SK-N-SH (cell line): ENCODE results near the gene CLIC1. TPM values are rescaled to one million over a fixed set of nuclear protein-coding genes. Genes with fewer than 3 reads are reported as not detected.
A peak's percentile ranks its signal among the peaks of the same experiment; 100 is the strongest.

Source experiments
- CTCF ChIA-PET: fragments of 300-600, 350-600 bp; formaldehyde crosslinking; extraction: SDS; loops from one replicate; lab custom pipeline; 2021; lab: Yijun Ruan, JAX
- POLR2A ChIA-PET: fragments of 350-600 bp; sonication (Branson Sonifier 250); formaldehyde crosslinking; extraction: SDS; loops from one replicate; lab custom pipeline; 2020; ENCODE audit warnings: antibody characterized with exemption, inconsistent platforms; lab: Yijun Ruan, JAX
- DNase-seq: peaks from one replicate; pipeline ENCODE4 v3.0.0; 2012
- H2AFZ ChIP-seq: fragments of 200-600 bp; sonication (generic); 2 replicates; pipeline ENCODE4 v1.8.1; 2016; ENCODE audit warnings: antibody characterized with exemption, mild to moderate bottlenecking, low read depth
- H3F3A ChIP-seq: fragments of 200-600 bp; sonication (generic); replicated peaks from 2 replicates; pipeline ENCODE3; 2016; ENCODE audit warnings: antibody characterized with exemption, mild to moderate bottlenecking; ENCODE audit not compliant: insufficient read depth
- H3K27ac ChIP-seq, 2 experiments: fragments of 200-500 bp in 1 of 2; fragments of 200-600 bp in 1 of 2; sonication (Bioruptor generic) in 1 of 2; sonication (generic), shearing (Covaris generic) in 1 of 2; 2 replicates each; pipeline versions ENCODE4 v1.5.1 to v1.6.1; 2014 to 2016; ENCODE audit warnings: low read depth in 2 of 2, inconsistent platforms in 1 of 2, low read length in 1 of 2, mild to moderate bottlenecking in 1 of 2, mixed read lengths in 1 of 2
- H3K27me3 ChIP-seq: fragments of 200-600 bp; sonication (generic), shearing (Covaris generic); 2 replicates; pipeline ENCODE4 v1.6.1; 2016; ENCODE audit warnings: mixed run types; ENCODE audit not compliant: insufficient read depth
- H3K36me3 ChIP-seq, 2 experiments: fragments of 200-500 bp in 1 of 2; fragments of 200-600 bp in 1 of 2; sonication (Bioruptor generic) in 1 of 2; sonication (generic) in 1 of 2; replicated peaks in 1 of 2; 2 replicates each; pipeline versions ENCODE3 to v1.5.1; 2014 to 2016; ENCODE audit warnings: low read length in 1 of 2, mild to moderate bottlenecking in 1 of 2; ENCODE audit not compliant: insufficient read depth in 2 of 2, control insufficient read depth in 1 of 2
- H3K4me1 ChIP-seq, 2 experiments: fragments of 200-500 bp in 1 of 2; fragments of 200-600 bp in 1 of 2; sonication (Bioruptor generic) in 1 of 2; sonication (generic), shearing (Covaris generic) in 1 of 2; 2 replicates each; pipeline versions ENCODE4 v1.5.1 to v1.6.1; 2014 to 2016; ENCODE audit warnings: low read depth in 1 of 2, low read length in 1 of 2, mixed run types in 1 of 2; ENCODE audit not compliant: insufficient read depth in 2 of 2, control insufficient read depth in 1 of 2
- H3K4me2 ChIP-seq: fragments of 200-600 bp; sonication (generic), shearing (Covaris generic); 2 replicates; pipeline ENCODE4 v1.6.1; 2017; ENCODE audit warnings: mixed run types
- H3K4me3 ChIP-seq, 2 experiments: fragments of 200-500 bp in 1 of 2; fragments of 200-600 bp in 1 of 2; sonication (Bioruptor generic) in 1 of 2; sonication (generic), shearing (Covaris generic) in 1 of 2; 2 replicates each; pipeline versions ENCODE4 v1.5.1 to v1.8.1; 2014 to 2016; ENCODE audit warnings: low read depth in 2 of 2, inconsistent platforms in 1 of 2, low read length in 1 of 2, mild to moderate bottlenecking in 1 of 2, mixed read lengths in 1 of 2, moderate library complexity in 1 of 2
- H3K79me2 ChIP-seq: fragments of 200-600 bp; sonication (generic); 2 replicates; pipeline ENCODE4 v1.8.1; 2017; ENCODE audit warnings: mild to moderate bottlenecking; ENCODE audit not compliant: insufficient read depth
- H3K9ac ChIP-seq: fragments of 200-600 bp; sonication (generic); 2 replicates; pipeline ENCODE4 v1.6.1; 2017; ENCODE audit warnings: mixed run types
- H3K9me2 ChIP-seq: fragments of 200-600 bp; sonication (generic); 2 replicates; pipeline ENCODE4 v1.6.1; 2017; ENCODE audit warnings: mixed run types
- H3K9me3 ChIP-seq: fragments of 200-600 bp; sonication (generic); 2 replicates; pipeline ENCODE4 v1.6.1; 2017; ENCODE audit warnings: mixed run types, mild to moderate bottlenecking, moderate library complexity
- H4K20me1 ChIP-seq: fragments of 200-600 bp; sonication (generic); 2 replicates; pipeline ENCODE4 v1.6.1; 2017; ENCODE audit warnings: mild to moderate bottlenecking, mixed run types; ENCODE audit not compliant: insufficient read depth
- CHD2 ChIP-seq: fragments of 150-350 bp; IDR thresholded peaks from 2 replicates; pipeline ENCODE4 v1.6.1; 2018; ENCODE audit warnings: low read length; ENCODE audit not compliant: partially characterized antibody
- EP300 ChIP-seq, 2 experiments: IDR thresholded peaks; 2 replicates each; pipeline versions ENCODE4 v1.4.0 to v1.6.1; 2012; ENCODE audit warnings: borderline replicate concordance in 1 of 2, low read depth in 1 of 2, low read length in 1 of 2
- EZH2phosphoT487 ChIP-seq: fragments of 200-600 bp; sonication (generic); IDR thresholded peaks from 2 replicates; pipeline ENCODE4 v1.6.1; 2017; ENCODE audit warnings: low read depth, mixed run types, mild to moderate bottlenecking, antibody characterized with exemption, moderate library complexity, borderline replicate concordance
- FOSL2 ChIP-seq: IDR thresholded peaks from 2 replicates; pipeline ENCODE4 v1.4.0; 2012; ENCODE audit warnings: low read depth, mild to moderate bottlenecking, moderate library complexity, borderline replicate concordance
- FOXM1 ChIP-seq: IDR thresholded peaks from 2 replicates; pipeline ENCODE4 v1.4.0; 2012; ENCODE audit warnings: low read depth, mild to moderate bottlenecking
- GABPA ChIP-seq: IDR thresholded peaks from 2 replicates; pipeline ENCODE4 v1.4.0; 2012; ENCODE audit warnings: low read depth, mild to moderate bottlenecking
- IRF3 ChIP-seq: fragments of 150-350 bp; IDR thresholded peaks from 2 replicates; pipeline ENCODE4 v1.6.1; 2016; ENCODE audit warnings: mild to moderate bottlenecking, low read depth, low read length
- MAX ChIP-seq: IDR thresholded peaks from 2 replicates; pipeline ENCODE4 v1.4.0; 2012; ENCODE audit warnings: low read depth
- MXI1 ChIP-seq: IDR thresholded peaks from 2 replicates; pipeline ENCODE4 v1.6.1; 2012; ENCODE audit warnings: mild to moderate bottlenecking, low read depth, low read length, improper control_type of control experiment
- POLR2AphosphoS5 ChIP-seq: IDR thresholded peaks from 2 replicates; pipeline ENCODE4 v1.6.1; 2012; ENCODE audit warnings: low read depth, low read length
- RAD21 ChIP-seq: IDR thresholded peaks from 2 replicates; pipeline ENCODE4 v1.6.1; 2012; ENCODE audit warnings: mild to moderate bottlenecking, low read length
- RCOR1 ChIP-seq: fragments of 150-350 bp; IDR thresholded peaks from 2 replicates; pipeline ENCODE4 v1.6.1; 2017; ENCODE audit warnings: antibody characterized with exemption, low read length
- RFX5 ChIP-seq: IDR thresholded peaks from 2 replicates; pipeline ENCODE4 v1.6.1; 2012; ENCODE audit warnings: mild to moderate bottlenecking, improper control_type of control experiment, low read length
- RXRA ChIP-seq: IDR thresholded peaks from 2 replicates; pipeline ENCODE4 v1.4.0; 2012; ENCODE audit warnings: low read depth, mild to moderate bottlenecking, borderline replicate concordance
- SIN3A ChIP-seq: IDR thresholded peaks from 2 replicates; pipeline ENCODE4 v1.6.1; 2012; ENCODE audit warnings: low read depth, mild to moderate bottlenecking, low read length, moderate library complexity, borderline replicate concordance
- TAF1 ChIP-seq: IDR thresholded peaks from 2 replicates; pipeline ENCODE4 v1.6.1; 2012; ENCODE audit warnings: low read depth, mild to moderate bottlenecking, low read length, moderate library complexity, borderline replicate concordance
- TEAD4 ChIP-seq: IDR thresholded peaks from 2 replicates; pipeline ENCODE4 v1.4.0; 2012; ENCODE audit warnings: mild to moderate bottlenecking, borderline replicate concordance; ENCODE audit not compliant: insufficient read depth
- YY1 ChIP-seq: IDR thresholded peaks from 2 replicates; pipeline ENCODE4 v1.4.0; 2012; ENCODE audit warnings: low read depth, mild to moderate bottlenecking
- WGBS: methylation state at CpG from one replicate; pipeline ENCODE4 v1.1.6; 2017; ENCODE audit warnings: low lambda C conversion rate; 5-methylcytosine and 5-hydroxymethylcytosine counted together
- polyA plus RNA-seq, 3 experiments: library from polyadenylated mRNA; depleted of rRNA; stranded (reverse); fragments of >200 nt; gene quantifications; 2 replicates each; pipeline ENCODE4 v1.2.3, GENCODE V29; 2012
- TF ChIP-seq, protein P1 (sequence below): fragments of 200-600 bp; sonication (generic); IDR thresholded peaks from 2 replicates; pipeline ENCODE4 v1.6.1; 2017; ENCODE audit warnings: antibody characterized with exemption, mild to moderate bottlenecking, moderate library complexity
- TF ChIP-seq, protein P2 (sequence below): IDR thresholded peaks from 2 replicates; pipeline ENCODE4 v1.4.0; 2012; ENCODE audit warnings: low read depth, borderline replicate concordance

Gene CLIC1
- polyA plus RNA-seq, 1 of the 3 experiments (the other 2 are of a cell fraction), result 520 TPM

DNA sequence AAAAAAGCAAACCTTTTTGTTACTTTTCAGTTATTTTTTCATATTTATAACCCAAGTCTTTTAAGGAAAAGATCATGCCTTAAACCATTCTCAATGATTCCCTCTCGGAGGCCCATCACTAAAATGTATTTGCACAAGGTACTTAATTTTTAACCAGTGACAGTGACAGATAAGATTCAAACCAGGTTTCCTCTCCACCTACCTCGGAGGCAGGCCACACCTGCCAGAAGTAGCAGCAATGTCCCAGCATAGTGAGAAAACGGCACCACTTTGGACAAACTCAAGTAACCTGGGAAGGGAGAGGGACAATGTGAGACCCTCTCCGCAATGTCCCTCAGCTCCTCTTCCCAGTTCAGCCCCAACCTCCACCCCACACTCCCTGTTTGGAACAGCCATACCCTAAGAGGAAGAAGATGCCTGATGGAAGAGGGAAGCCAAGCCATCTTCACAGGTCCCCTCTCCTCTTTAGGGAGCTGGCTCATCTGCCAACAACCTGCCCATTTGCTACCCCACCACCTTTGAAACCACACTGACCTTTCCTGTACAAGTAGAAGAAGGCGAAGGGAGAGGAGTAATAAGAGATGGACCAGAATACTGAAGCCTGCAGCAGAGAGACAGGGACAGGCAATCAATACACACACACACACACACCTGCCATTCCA, 35.5 kb downstream of the CLIC1 start:
- Histone ChIP-seq H3K36me3 (peaks cover 4 to 21% of the 10 kb centered on the region in 2 experiments), H3K4me3 (0 out of 4 replicates have a peak overlapping the region, but pooled peaks of 1 of the 2 experiments have one; percentile 6), H3K79me2 (peaks cover 36% of the 10 kb centered on the region), H3K9me2 (no peaks in the 10 kb centered on the region), H3K9me3 (no peaks in the 10 kb centered on the region), H3F3A (peaks cover 10% of the 10 kb centered on the region), H3K4me1 (peaks cover 0 to 15% of the 10 kb centered on the region in 2 experiments; a peak in 2 of 4 replicates), H3K4me2 (peak overlapping the region; percentile 97), H2AFZ (no peak overlapping the region), H3K27ac (no peak overlapping the region), H4K20me1 (no peaks in the 10 kb centered on the region), H3K27me3 (no peaks in the 10 kb centered on the region), H3K9ac (no peak overlapping the region)
- ChIA-PET CTCF (interaction anchor here (1.8 to 2.1 kb wide), 2 partner anchors 10 to 129 kb away, joined by 6 to 8 read pairs; no protein-coding TSS in a partner anchor), POLR2A (no interaction called here)
- WGBS, result 84% methylated on average over 5 of the region's 5 CpGs
- TF ChIP-seq SIN3A (no peak), RCOR1 (no peak), TAF1 (no peak), FOSL2 (no peak), TEAD4 (no peak), RXRA (no peak), GABPA (no peak), POLR2AphosphoS5 (no peak), FOXM1 (no peak), EZH2phosphoT487 (no peak), MAX (no peak), MXI1 (no peak), CHD2 (no peak), EP300 (IDR thresholded peaks at IDR 0.05; ENCODE audit: borderline replicate concordance in 1 of 2, low read depth in 1 of 2, low read length in 1 of 2) (no peak), RAD21 (no peak), IRF3 (no peak), YY1 (no peak), RFX5 (no peak)
- TF ChIP-seq, protein P1, sequence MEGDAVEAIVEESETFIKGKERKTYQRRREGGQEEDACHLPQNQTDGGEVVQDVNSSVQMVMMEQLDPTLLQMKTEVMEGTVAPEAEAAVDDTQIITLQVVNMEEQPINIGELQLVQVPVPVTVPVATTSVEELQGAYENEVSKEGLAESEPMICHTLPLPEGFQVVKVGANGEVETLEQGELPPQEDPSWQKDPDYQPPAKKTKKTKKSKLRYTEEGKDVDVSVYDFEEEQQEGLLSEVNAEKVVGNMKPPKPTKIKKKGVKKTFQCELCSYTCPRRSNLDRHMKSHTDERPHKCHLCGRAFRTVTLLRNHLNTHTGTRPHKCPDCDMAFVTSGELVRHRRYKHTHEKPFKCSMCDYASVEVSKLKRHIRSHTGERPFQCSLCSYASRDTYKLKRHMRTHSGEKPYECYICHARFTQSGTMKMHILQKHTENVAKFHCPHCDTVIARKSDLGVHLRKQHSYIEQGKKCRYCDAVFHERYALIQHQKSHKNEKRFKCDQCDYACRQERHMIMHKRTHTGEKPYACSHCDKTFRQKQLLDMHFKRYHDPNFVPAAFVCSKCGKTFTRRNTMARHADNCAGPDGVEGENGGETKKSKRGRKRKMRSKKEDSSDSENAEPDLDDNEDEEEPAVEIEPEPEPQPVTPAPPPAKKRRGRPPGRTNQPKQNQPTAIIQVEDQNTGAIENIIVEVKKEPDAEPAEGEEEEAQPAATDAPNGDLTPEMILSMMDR, result no peak
- TF ChIP-seq, protein P2, sequence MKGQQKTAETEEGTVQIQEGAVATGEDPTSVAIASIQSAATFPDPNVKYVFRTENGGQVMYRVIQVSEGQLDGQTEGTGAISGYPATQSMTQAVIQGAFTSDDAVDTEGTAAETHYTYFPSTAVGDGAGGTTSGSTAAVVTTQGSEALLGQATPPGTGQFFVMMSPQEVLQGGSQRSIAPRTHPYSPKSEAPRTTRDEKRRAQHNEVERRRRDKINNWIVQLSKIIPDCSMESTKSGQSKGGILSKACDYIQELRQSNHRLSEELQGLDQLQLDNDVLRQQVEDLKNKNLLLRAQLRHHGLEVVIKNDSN, result no peak
- no peak for DNase-seq
